HepG2 (cell line): ENCODE results near the gene LDB2. TPM values are rescaled to one million over a fixed set of nuclear protein-coding genes. Genes with fewer than 3 reads are reported as not detected.

Experiments
- ATAC-seq: fragments of 200-7000 bp; cut with Tn5 transposase; 3 replicates; pipeline ENCODE4 v1.9.1; 2020; ENCODE audit warnings: mild to moderate bottlenecking, moderate library complexity
- BruUV-seq: library from RNA; stranded (reverse); fragments of 400-500 nt; replicated peaks from 2 replicates; lab custom pipeline; 2021; lab: Mats Ljungman, UMichigan
- CTCF ChIA-PET: fragments of 300-600 bp; formaldehyde crosslinking; extraction: SDS; loops from one replicate; lab custom pipeline; 2021; ENCODE audit warnings: low total read pairs, inconsistent platforms, low intra/inter-chr PET ratio; lab: Yijun Ruan, JAX
- POLR2A ChIA-PET: fragments of 350-600 bp; sonication (Branson Sonifier 250); formaldehyde crosslinking; loops from one replicate; lab custom pipeline; 2020; ENCODE audit warnings: antibody characterized with exemption, inconsistent platforms; lab: Yijun Ruan, JAX
- DNase-seq: peaks from one replicate; pipeline ENCODE4 v3.0.0-alpha.2; 2015; ENCODE audit warnings: low spot score
- FAIRE-seq: peaks from 3 replicates; lab custom pipeline; 2011; peaks lifted over from hg19 to GRCh38; lab: Jason Lieb, UNC
- H2AFZ ChIP-seq: one replicate; pipeline ENCODE4 v1.6.1; 2011; ENCODE audit warnings: low read length, inconsistent platforms
- H3K27ac ChIP-seq: fragments of 300-600 bp; 3 replicates; pipeline ENCODE4 v1.8.0; 2011; ENCODE audit warnings: mixed run types, mild to moderate bottlenecking, mixed read lengths, low read length, inconsistent platforms; ENCODE audit not compliant: insufficient read depth; ENCODE audit errors: extremely low read length
- H3K27me3 ChIP-seq, 2 experiments: fragments of 200-600 bp in 1 of 2; 2 replicates in 1 of 2; 3 replicates in 1 of 2; pipeline versions ENCODE4 v1.6.0 to v1.8.0; 2011; ENCODE audit warnings: low read length in 2 of 2, mild to moderate bottlenecking in 2 of 2, moderate library complexity in 2 of 2, inconsistent platforms in 1 of 2; ENCODE audit not compliant: insufficient read depth in 2 of 2, control insufficient read depth in 1 of 2
- H3K36me3 ChIP-seq, 2 experiments: fragments of 200-600 bp in 1 of 2; replicated peaks in 1 of 2; 2 replicates in 1 of 2; 3 replicates in 1 of 2; pipeline versions ENCODE4 v1.5.1 to v1.8.0; 2011; ENCODE audit warnings: low read length in 2 of 2, inconsistent platforms in 1 of 2; ENCODE audit not compliant: insufficient read depth in 2 of 2, control insufficient read depth in 1 of 2
- H3K4me1 ChIP-seq: 2 replicates; pipeline ENCODE4 v1.5.1; 2012; ENCODE audit warnings: low read length, inconsistent platforms; ENCODE audit not compliant: insufficient read depth
- H3K4me2 ChIP-seq: 2 replicates; pipeline ENCODE4 v1.6.0; 2011; ENCODE audit warnings: low read depth, low read length, inconsistent platforms
- H3K4me3 ChIP-seq, 3 experiments: fragments of 200-600 bp in 1 of 3; sonication (generic), shearing (Covaris generic) in 1 of 3; replicated peaks in 1 of 3; 2 replicates each; pipeline ENCODE4 v1.5.1; 2011 to 2016; ENCODE audit warnings: low read length in 3 of 3, inconsistent platforms in 2 of 3, low read depth in 2 of 3, mild to moderate bottlenecking in 2 of 3, control low read depth in 1 of 3, mixed read lengths in 1 of 3; ENCODE audit not compliant: insufficient read depth in 1 of 3
- H3K79me2 ChIP-seq: one replicate; pipeline ENCODE4 v1.6.1; 2011; ENCODE audit warnings: low read length, inconsistent platforms; ENCODE audit not compliant: insufficient read depth
- H3K9ac ChIP-seq: 2 replicates; pipeline ENCODE4 v1.6.0; 2011; ENCODE audit warnings: mild to moderate bottlenecking, low read depth, low read length, inconsistent platforms; ENCODE audit not compliant: insufficient read depth
- H3K9me3 ChIP-seq: 2 replicates; pipeline ENCODE4 v1.5.1; 2012; ENCODE audit warnings: mild to moderate bottlenecking, low read length
- H4K20me1 ChIP-seq: 2 replicates; pipeline ENCODE4 v1.6.0; 2011; ENCODE audit warnings: inconsistent platforms, mild to moderate bottlenecking, low read length, moderate library complexity; ENCODE audit not compliant: insufficient read depth
- EP300 ChIP-seq, 3 experiments: sonication (generic) in 1 of 3; formaldehyde crosslinking in 1 of 3; IDR thresholded peaks; 2 replicates each; pipeline versions ENCODE4 v1.5.1 to v1.6.1; 2011 to 2020; ENCODE audit warnings: low read depth in 2 of 3, low read length in 2 of 3, borderline replicate concordance in 1 of 3, improper control_type of control experiment in 1 of 3, mild to moderate bottlenecking in 1 of 3, missing genetic modification reagents in 1 of 3, moderate library complexity in 1 of 3
- EZH2 ChIP-seq: conservative IDR thresholded peaks from 2 replicates; pipeline ENCODE4 v1.6.1; 2012; ENCODE audit warnings: mild to moderate bottlenecking, low read depth, low read length, moderate library complexity
- PAXIP1 ChIP-seq: sonication (generic); formaldehyde crosslinking; conservative IDR thresholded peaks from 2 replicates; pipeline ENCODE4 v1.4.0; 2020; ENCODE audit warnings: mild to moderate bottlenecking, missing genetic modification reagents, moderate library complexity
- SP1 ChIP-seq, 2 experiments: fragments of 450-650 bp in 1 of 2; sonication (generic) in 1 of 2; formaldehyde crosslinking in 1 of 2; IDR thresholded peaks; 2 replicates each; pipeline versions ENCODE4 v1.4.0 to v1.6.1; 2016 to 2020; ENCODE audit warnings: missing genetic modification reagents in 1 of 2
- TFE3 ChIP-seq: IDR thresholded peaks from 2 replicates; pipeline ENCODE4 v1.6.1; 2016
- ZNF557 ChIP-seq: sonication (generic); formaldehyde crosslinking; IDR thresholded peaks from 2 replicates; pipeline ENCODE4 v1.4.0; 2020; ENCODE audit warnings: missing genetic modification reagents
- ZNF761 ChIP-seq: sonication (generic); formaldehyde crosslinking; conservative IDR thresholded peaks from 2 replicates; pipeline ENCODE4 v1.4.0; 2020; ENCODE audit warnings: mild to moderate bottlenecking, missing genetic modification reagents
- ZNF773 ChIP-seq: sonication (generic); formaldehyde crosslinking; IDR thresholded peaks from 2 replicates; pipeline ENCODE4 v1.4.0; 2020; ENCODE audit warnings: missing genetic modification reagents, borderline replicate concordance
- WGBS: methylation state at CpG from one replicate; pipeline ENCODE4 v1.1.6; 2017; ENCODE audit warnings: low lambda C conversion rate; 5-methylcytosine and 5-hydroxymethylcytosine counted together
- in situ Hi-C: cut with HindIII; loops from 2 replicates; pipeline ENCODE4 v1.10.0; 2017; ENCODE audit warnings: low pct_unique_long_range_greater_than_20kb; ENCODE audit not compliant: extremely low pct_ligation_motif_present
- intact Hi-C: fragments of 100-400 bp; cut with micrococcal nuclease; formaldehyde crosslinking; loops from one replicate; pipeline ENCODE4 v1.10.0; 2022; ENCODE audit not compliant: unreplicated experiment
- polyA plus RNA-seq, 8 experiments: library from polyadenylated mRNA; depleted of rRNA in 3 of 8; stranded (reverse) in 7 of 8; unstranded in 1 of 8; fragments of >200 nt; fragmentation: Illumina TruSeq in 4 of 8; extraction: Trizol in 4 of 8; gene quantifications; 2 replicates each; pipeline versions ENCODE4 v1.2.1 to v1.2.3, GENCODE V29; 2011 to 2016; ENCODE audit warnings: low read depth in 4 of 8, missing spikeins in 1 of 8, mixed read lengths in 1 of 8; ENCODE audit not compliant: insufficient read depth in 1 of 8
- total RNA-seq, 5 experiments: library from RNA; depleted of rRNA; stranded (reverse); fragments of >200 nt; fragmentation: Illumina TruSeq; extraction: Trizol; gene quantifications; 2 replicates each; pipeline ENCODE4 v1.2.3, GENCODE V29; 2016; ENCODE audit warnings: low read depth in 1 of 5

LDB2 gene
- total and polyA plus RNA-seq, 2 of the 13 experiments (the other 11 are each of a cell fraction or from before 2014, with no cell fraction given), result not detected

- DNase-seq, result no peak
- WGBS, result 15% methylated on average over 4 of the region's 5 CpGs
- H2AFZ ChIP-seq, result no peak overlapping the region
- ChIA-PET CTCF (no interaction called here), POLR2A (no interaction called here)
- no peaks in the 10 kb centered on the region for H4K20me1 ChIP-seq
- no TSS peak for BruUV-seq
- no peak for FAIRE-seq
- H3K27ac ChIP-seq, result no peak overlapping the region
- no peak overlapping the region for H3K4me2 ChIP-seq
- no peak for TF ChIP-seq EZH2
- TF ChIP-seq ZNF557 (CRISPR knock-in tag), result no peak
- no peak for TF ChIP-seq SP1 (IDR thresholded peaks at IDR 0.05)
- TF ChIP-seq SP1 (CRISPR knock-in tag; IDR thresholded peaks at IDR 0.05), result no peak
- TF ChIP-seq ZNF773 (CRISPR knock-in tag), result no peak
- TF ChIP-seq EP300 (IDR thresholded peaks at IDR 0.05; ENCODE audit: low read depth in 2 of 2, low read length in 2 of 2), result no peak
- TF ChIP-seq EP300 (CRISPR knock-in tag; IDR thresholded peaks at IDR 0.05; ENCODE audit: borderline replicate concordance), result no peak
- TF ChIP-seq TFE3, result no peak
- no peak for TF ChIP-seq PAXIP1 (CRISPR knock-in tag)
- no peak for TF ChIP-seq ZNF761 (CRISPR knock-in tag)
- H3K79me2 ChIP-seq, result no peaks in the 10 kb centered on the region
- no peaks in the 10 kb centered on the region for H3K4me1 ChIP-seq
- in situ Hi-C loops, result no loop called here
- ATAC-seq, result no peak
- H3K4me3 ChIP-seq, result no peak overlapping the region
- H3K9ac ChIP-seq, result no peak overlapping the region
- intact Hi-C loops, result no loop called here
- no peaks in the 10 kb centered on the region for H3K36me3 ChIP-seq
- no peaks in the 10 kb centered on the region for H3K9me3 ChIP-seq
- no peaks in the 10 kb centered on the region; a peak in 1 of 5 replicates for H3K27me3 ChIP-seq
These were observed 381.5 kb downstream of the LDB2 start for GRCh38 chr4:16516796-16517439.
